GM18873 (cell line): Measurements from ENCODE around the gene POU2F1.

Source experiments
- ATAC-seq: cut with Tn5 transposase; IDR thresholded peaks from one replicate; pipeline ENCODE4 v1.9.1; 2021; ENCODE audit warnings: mild to moderate bottlenecking, moderate library complexity, moderate number of reproducible peaks; ENCODE audit not compliant: unreplicated experiment, low FRiP score

POU2F1 gene

DNA sequence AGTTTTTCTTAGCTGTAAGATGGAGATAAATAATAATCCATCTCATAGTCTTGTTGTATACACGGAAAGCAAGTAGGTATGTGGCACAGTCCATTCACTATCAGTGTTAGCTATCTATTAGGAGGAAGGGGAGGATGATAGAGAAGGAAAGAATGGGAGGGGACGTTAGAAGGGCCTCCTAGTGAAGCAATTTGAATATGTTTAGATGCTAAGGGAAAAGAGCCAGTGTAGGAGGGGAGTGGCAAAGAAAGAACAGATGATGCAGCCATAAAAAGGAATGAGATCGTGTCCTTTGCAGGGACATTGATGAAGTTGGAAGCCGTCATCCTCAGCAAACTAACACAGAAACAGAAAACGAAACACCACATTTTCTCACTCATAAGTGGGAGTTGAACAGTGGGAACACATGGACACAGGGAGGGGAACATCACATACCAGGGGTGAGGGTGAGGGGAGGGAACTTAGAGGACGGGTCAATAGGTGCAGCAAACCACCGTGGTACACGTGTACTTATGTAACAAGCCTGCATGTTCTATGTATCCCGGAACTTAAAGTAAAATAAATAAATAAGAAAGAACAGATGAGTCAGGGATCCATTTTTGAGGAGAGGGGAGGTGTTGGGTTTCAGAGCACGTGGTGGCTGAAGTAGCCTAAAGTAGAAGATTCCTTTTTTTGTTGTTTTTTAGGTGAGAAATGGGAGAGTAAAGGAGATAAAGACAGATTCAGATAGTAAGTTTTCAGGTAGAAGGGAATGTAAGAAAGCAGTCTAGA is 124.1 kb downstream of the POU2F1 start:
- ATAC-seq, result no peak

DNA sequence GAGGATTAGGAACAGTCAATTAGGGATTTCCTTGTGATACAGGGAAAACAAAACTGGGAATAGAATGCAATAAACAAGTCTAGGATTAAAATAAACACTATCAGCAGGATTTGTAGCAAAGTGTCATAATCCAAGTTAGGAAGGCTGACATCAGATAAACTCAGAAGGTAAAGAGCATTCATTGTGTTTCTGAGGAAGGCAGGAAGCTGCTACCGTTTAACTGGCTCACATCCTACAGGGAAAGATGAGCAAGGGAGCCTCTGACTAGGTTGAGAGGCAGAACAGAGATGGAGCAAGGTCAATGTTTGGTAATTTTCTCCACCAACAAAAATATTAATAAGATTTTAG is 124.7 kb downstream of the POU2F1 start:
- ATAC-seq, result no peak

DNA sequence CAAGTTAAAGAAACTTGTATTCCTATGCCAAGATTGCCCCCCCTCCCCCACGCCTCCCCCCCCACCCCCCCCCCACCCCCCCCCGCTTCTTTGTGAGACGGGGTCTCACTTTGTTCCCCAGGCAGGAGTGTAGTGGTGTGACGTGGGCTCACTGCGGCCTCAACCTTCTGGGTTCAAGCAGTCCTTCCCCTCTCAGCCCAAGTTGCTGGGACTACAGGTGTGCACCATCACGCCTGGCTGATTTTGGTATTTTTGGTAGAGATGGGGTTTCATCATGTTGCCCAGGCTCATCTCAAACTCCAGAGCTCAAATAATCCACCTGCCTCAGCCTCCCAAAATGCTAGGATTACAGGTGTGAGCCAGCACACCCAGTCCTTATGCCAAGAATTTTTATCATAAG is 136.6 kb downstream of the POU2F1 start:
- no peak for ATAC-seq

DNA sequence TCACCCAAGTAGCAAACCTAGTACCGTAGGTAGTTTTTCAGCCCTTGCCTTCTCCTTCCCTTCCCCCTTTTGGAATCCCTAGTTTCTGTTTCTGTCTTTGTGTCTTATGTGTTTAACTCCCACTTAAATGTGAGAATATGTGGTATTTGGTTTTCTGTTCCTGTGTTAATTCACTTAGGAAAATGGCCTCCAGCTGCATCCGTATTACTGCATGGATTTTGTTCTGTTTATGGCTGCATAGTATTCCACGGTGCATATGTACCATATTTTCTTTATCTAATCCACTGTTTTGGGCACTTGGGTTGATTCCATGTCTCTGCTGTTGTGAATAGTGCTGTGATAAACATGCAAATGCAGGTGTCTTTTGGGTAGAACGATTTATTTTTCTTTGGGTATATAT is 138.6 kb downstream of the POU2F1 start:
- no peak for ATAC-seq

DNA sequence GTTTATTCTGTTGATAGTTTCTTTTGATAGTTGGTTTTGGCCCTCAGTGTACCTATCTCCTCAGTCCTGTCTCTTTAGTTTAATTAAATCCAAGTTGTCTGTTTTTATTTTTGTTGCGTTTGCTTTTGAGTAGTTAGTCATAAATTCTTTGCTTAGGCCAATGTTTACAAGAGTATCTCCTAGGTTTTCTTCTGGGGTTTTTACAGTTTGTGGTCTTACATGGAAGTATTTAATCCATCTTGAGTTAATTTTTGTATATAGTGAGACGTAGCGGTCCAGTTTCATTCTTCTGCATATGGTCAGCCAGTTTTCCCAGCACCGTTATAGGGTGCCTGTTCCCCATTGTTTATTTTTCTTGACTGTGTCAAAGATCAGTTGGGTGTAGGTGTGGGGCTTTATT is 139.4 kb downstream of the POU2F1 start:
- no peak for ATAC-seq

DNA sequence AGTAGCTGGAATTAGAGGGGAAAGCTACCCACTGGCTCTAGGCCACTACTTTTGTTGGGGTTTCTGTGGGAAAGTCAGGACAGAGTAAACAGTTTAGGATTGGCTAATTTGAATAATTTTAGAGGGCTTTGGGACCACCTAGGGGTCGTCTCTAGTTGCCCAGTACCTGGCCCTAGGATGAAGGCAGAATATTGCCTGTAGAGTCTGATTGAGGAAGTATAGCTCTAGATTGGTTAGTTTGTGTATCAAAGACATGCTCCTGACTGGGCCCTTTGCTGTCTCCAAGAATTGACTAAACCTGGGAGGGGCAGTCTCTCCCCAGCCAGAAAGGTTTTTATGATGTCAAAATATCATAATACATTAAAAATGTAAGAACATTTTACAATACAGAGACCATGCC is 142.0 kb downstream of the POU2F1 start:
- no peak for ATAC-seq

DNA sequence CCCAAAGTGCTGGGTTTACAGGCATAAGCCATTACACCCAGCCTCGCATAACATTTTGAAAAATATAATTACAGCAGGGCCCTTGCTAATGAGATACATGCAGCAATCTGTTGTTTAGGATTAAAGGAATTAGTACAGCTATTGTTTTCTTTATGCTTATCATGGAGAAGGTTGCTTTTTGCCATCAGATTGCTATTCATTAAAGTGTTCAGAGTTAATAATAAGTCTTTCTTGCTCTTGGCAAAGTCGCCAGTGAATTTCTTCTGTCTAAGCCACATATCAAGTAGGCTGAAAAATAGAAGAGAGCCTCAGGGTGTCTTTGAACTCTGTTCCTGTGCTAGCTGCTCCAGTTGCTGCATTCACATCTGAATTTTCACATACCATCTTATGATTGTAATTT is 144.1 kb downstream of the POU2F1 start:
- no peak for ATAC-seq

DNA sequence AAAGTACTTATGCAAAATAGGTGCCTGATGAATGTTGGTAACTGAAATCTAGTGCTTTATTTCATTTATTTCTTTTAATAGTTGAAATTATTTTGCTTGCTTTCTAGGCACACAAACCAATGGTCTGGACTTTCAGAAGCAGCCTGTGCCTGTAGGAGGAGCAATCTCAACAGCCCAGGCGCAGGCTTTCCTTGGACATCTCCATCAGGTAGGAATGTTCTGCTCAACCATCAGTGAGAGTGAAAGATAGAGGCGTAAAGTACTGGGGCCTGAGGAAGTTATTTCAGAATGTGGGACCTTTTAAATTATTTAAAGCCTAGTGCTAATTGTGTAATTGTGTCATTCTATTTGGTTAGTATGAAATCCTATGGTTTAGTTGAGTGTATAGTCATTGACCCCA is 144.7 kb downstream of the POU2F1 start:
- no peak for ATAC-seq

DNA sequence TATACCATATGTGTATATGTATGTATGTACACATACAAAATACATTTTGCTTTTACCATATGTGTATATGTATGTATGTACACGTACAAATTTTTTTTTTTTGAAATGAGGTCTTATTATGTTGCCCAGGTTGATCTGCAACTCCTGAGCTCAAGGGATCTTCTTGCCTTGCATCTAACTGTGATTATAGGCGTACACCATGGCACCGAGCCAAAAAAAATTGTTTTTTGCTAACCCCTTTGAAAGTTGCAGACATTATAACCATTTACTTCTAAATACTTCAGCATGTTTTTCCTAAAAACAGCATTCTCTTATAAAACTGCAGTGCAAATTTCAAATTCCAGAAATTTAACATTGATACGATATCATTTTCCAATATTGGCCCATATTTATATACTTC is 147.0 kb downstream of the POU2F1 start:
- no peak for ATAC-seq

DNA sequence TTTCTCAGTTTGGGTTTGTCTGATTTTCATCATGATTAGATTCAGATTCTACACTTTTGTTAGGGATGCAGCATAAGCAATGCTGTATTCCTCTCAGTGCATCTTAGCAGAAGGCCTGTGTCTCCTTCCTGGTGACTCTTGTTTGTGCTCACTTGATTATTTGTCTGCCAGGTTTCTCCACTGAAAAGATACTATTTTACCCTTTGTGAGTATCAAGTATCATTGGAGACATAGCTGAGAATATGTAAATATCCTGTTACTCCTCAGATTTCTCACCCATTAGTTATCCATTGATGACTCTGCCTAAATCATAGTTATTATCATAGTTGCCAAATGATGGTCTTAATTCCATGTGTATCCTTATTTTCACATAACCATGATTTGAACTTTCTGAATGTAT is 148.5 kb downstream of the POU2F1 start:
- no peak for ATAC-seq

DNA sequence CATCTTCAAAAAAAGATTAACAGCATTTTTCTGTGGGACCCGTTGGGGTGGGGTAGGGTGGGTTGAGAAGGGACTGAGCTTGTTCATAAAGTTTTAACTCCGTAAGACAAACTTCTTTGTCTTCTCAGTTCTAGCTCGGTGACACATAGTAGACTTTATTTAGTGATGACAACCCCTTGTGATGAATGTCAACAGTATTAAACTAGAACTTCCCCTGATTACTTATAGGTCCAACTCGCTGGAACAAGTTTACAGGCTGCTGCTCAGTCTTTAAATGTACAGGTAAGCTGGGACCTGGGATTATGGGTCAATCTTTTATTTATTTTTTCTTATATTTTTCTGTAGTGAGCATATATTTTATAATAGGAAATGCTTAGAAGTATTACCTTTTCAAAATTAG is 149.2 kb downstream of the POU2F1 start:
- no peak for ATAC-seq

DNA sequence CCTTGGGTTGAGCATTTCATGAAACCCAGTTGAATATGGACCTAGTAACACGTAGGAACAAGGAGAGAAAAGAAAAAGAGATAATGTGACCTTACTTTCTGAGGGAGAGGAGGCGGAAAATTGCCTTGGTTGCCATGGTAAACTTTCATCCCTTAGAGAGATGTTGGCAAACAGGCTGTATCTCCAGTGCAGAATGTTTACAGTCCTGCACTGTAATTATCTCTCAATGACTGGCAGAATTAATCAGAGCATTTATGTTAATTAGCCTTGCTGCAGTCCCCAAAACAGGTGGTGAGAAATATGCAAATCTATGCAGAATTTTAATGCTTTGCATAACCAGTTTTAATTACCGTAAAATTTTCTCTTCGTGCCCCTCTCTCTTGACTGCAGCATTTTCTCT is 150.3 kb downstream of the POU2F1 start:
- no peak for ATAC-seq

DNA sequence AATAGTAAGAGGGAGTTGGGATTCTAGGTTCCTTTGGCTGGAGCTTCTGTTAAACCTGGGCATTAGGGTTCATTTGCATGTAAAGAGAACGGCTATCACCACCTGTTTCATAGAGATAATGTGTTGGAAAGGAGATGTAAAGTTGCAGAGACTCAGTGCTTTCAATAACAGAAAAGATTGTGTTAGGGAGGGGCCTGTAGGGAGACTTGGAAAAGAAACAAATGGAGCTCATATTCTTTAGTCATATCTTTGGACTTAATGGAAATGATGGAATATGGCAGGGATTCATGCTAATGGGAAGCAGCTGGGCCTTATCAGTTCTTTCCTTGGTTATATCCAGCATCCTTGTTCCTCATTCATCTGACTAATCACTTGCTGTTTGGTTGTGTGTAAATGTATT is 152.7 kb downstream of the POU2F1 start:
- ATAC-seq, result no peak

DNA sequence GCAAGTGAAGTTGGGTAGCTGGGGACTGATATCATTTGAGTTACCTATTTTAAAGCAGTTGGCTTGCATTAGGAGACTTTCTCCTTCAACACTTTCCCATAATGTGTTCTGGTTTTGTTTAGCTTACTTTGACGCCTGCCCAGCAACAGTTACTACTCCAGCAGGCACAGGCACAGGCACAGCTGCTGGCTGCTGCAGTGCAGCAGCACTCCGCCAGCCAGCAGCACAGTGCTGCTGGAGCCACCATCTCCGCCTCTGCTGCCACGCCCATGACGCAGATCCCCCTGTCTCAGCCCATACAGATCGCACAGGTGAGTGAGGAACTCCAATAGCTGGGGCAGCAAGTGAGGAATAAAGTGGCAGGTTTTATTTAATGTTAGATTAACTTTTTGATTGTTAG is 153.3 kb downstream of the POU2F1 start:
- no peak for ATAC-seq

DNA sequence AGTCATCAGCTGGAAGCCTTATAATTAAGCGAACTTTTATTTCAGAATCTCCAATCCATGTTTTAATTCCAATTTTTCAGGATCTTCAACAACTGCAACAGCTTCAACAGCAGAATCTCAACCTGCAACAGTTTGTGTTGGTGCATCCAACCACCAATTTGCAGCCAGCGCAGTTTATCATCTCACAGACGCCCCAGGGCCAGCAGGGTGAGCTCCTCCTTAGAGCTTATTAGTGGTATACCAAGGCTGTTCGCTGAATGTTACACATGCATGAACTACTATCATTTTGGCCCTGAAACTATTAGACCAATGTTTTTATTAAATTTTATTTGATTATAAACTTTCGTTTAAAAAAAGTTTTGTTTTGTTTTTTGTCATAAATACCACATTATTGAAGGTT is 155.3 kb downstream of the POU2F1 start:
- no peak for ATAC-seq

DNA sequence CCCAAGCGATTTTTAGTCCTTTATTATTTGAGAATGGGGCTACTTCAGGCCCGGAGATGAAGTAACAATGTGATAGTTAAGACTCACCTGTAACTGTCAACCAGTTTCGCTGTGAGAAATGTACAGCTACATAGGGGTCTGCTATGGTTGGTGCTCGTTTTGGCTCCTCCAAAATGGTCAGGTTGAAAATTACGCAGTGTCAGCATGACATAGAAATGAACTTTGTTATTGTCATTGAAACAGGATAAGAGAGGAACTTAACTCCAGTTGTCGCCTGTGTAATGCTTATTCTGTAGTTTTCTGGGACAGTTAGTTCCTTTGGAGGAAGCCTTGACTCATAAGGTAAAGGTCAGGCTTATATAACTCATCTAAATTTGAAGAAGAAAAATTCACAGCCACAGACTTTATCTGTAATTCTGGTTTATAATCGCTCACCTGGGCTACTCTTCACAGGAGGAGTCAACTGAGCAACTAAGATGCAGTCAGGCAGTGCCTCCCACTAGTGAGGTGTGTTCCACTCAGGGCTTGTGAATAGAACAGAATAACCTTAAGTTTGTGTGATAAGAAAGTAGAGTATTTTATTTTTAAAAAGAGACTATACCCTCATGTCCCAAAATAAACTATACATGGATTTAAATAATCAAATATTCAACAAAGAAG is 166.7 kb downstream of the POU2F1 start:
- no peak for ATAC-seq

DNA sequence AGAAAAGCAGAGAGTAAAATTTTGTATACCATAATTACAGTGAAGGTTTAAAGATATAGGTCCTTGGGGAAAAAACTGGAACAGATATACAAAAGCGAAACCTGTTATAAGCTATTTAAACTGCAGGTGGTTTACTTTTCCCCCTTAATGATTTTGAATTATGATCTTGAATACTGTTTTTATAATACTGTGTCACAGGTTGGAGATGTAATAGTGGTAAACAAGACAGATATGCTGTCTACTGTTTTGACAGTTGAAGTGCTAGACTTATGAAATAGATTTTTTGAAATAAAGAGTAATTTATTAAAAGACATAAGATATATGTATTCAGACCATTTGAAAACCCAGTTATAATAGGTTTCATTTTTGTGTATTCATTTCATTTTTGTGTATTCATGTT is 168.3 kb downstream of the POU2F1 start:
- no peak for ATAC-seq

DNA sequence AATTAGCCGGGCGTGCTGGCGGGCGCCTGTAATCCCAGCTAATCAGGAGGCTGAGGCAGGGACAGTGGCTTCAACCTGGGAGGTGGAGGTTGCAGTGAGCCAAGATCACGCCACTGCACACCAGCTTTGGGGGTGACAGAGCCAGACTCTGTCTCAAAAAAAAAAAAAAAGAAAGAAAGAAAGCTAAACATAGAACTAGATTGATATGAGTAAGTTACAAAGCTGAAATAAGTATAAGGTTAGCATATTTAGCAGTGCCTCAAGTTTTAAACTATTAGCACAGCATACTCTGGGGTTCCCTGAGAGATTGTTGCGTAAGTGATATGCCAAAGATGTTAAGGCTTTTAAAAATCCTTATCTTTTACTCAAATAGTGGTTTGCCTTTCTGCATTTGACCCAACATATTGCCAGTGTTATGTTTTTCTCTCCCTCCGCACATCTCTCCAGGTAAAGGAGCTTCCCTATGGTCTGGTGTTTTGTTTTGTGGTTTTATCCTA is 171.6 kb downstream of the POU2F1 start:
- ATAC-seq, result no peak

DNA sequence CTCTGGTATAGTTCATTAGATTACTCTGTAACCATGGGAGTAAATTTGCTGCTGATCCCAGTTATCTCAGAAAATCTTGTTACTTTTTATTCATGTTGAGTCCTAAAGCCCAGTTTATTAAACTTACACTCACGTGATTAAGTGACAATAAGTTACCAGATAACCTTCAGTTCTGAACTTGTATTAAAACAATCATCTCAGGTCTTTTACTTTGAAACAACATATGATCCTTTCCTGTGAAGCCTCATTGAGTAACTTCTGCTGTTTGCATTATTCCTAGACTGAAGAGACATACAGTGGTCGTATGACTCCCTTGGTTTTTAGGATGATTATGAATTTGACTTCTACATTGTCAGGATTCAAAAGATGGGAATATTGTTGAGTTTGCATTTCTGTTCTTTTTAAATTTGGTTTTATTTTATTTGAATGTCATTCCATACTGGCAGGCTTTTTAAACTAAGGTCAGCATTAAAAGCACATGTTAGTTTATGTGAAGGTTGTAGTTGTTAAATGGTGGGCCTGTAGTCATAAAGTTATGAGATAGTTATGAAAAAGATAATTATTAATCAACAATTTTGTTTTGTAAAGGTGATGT is 179.8 kb downstream of the POU2F1 start:
- no peak for ATAC-seq

DNA sequence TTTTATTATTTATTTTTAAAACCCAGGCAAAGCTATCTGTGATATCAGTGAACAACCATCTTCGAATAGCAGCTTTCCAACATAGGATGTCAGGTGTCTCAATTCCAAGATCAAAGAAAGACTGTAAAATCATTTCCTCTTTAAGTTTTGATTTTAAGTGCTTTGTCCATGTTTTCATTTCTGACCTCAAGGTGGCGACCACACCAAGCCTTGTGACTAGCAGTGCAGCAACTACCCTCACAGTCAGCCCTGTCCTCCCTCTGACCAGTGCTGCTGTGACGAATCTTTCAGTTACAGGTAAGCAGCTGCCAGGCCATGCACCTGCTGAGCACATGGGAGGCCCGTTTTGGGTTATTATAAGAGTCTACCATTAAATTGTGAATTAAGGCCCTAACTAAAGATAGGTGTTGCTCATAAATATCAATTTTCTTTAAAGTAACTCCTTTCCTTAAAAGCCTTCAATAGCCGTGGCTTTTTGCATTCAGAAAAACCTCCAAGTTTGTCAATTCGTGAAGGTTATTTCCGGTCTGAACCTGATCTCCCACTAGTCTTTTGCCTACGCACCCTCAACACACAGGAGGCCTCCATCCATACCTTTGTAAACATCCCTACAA is 180.7 kb downstream of the POU2F1 start:
- no peak for ATAC-seq

DNA sequence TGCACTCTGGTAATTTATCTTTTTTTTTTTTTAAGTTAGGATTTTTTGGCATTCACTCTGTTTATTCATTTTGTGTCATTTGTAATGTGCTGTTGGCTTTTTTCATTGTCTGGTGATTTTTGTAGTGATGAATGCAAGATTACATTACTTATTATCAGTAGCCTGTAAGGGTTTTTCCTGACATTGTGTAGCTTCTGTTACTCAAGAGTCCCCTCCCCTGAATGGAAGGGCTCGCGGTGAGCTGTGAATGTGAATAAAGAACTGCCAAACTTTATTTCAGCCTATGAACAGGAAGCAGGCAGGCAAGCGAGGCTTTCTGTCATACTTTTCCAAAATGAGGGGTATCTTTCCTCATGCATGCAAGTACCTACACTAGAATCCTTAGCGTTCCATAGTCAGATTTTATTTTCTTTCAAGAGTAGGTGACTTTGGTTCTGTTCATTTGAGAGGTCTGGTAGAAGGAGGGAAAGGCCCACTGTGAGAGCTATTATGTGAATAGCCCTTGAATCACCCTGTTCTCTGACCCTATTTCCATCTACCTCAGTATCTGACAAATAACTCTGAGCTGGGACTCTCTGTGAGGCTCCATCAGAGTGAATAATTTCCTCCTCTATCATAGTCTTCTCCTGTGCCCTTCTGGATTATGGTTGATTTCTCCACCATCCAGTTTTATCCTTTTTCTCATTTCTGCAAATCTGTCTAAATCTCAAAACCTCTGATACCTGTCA is 183.6 kb downstream of the POU2F1 start:
- ATAC-seq, result no peak
